HFFc6 (cell line): ENCODE results near the gene LDAF1. TPM values are rescaled to one million over a fixed set of nuclear protein-coding genes. Genes with fewer than 3 reads are reported as not detected.

Source experiments
- DNase-seq: peaks from one replicate; pipeline ENCODE4 v3.0.0-alpha.2; 2018
- H3K27ac Mint-ChIP-seq: 2 replicates; pipeline ENCODE4 v1.8.0; 2020; ENCODE audit warnings: mild to moderate bottlenecking, mixed read lengths
- H3K27me3 Mint-ChIP-seq: 2 replicates; pipeline ENCODE4 v1.8.0; 2021; ENCODE audit warnings: mild to moderate bottlenecking, moderate library complexity, mixed read lengths; ENCODE audit not compliant: insufficient read depth
- H3K36me3 Mint-ChIP-seq: 2 replicates; pipeline ENCODE4 v1.8.0; 2021; ENCODE audit warnings: low read depth, mixed read lengths
- H3K4me1 Mint-ChIP-seq: 2 replicates; pipeline ENCODE4 v1.8.0; 2020; ENCODE audit warnings: low read depth, mixed read lengths
- H3K4me3 Mint-ChIP-seq: 2 replicates; pipeline ENCODE4 v1.8.0; 2020; ENCODE audit warnings: mild to moderate bottlenecking, moderate library complexity, mixed read lengths
- H3K9me3 Mint-ChIP-seq: 2 replicates; pipeline ENCODE4 v1.8.0; 2020; ENCODE audit warnings: mild to moderate bottlenecking, mixed read lengths
- CTCF ChIP-seq: fragments of 200-600 bp; sonication (generic); IDR thresholded peaks from 2 replicates; pipeline ENCODE4 v1.5.0; 2021; ENCODE audit warnings: antibody characterized with exemption, mild to moderate bottlenecking
- total RNA-seq, 6 experiments: library from RNA; stranded (reverse); fragmentation: NEBNext Ultra II Directional; extraction: Animal tissue kit (Norgen Biotek cat#: 25700); gene quantifications; 2 replicates in 1 of 6; 3 replicates in 5 of 6; pipeline ENCODE4 v1.2.3, GENCODE V29; 2021

Gene LDAF1
- total RNA-seq, 6 experiments from 2014 or later = 16.0 to 22.1 (median 18.6) TPM

GRCh38 chr16:21199607-21200218 lies 41.2 kb downstream of the LDAF1 start:
- Mint-ChIP-seq H3K9me3 (no peaks in the 10 kb centered on the region), H3K4me3 (no peak overlapping the region), H3K27ac (no peak overlapping the region), H3K4me1 (peaks cover 10% of the 10 kb centered on the region), H3K36me3 (no peaks in the 10 kb centered on the region), H3K27me3 (peaks cover 42% of the 10 kb centered on the region)
- DNase-seq = no peak
- TF ChIP-seq CTCF = no peak

GRCh38 chr16:21203155-21203797 lies 44.8 kb downstream of the LDAF1 start:
- DNase-seq = no peak
- H3K27me3 Mint-ChIP-seq = peaks cover 43% of the 10 kb centered on the region
- no peak for TF ChIP-seq CTCF
- no peaks in the 10 kb centered on the region for H3K9me3 Mint-ChIP-seq
- no peaks in the 10 kb centered on the region for H3K36me3 Mint-ChIP-seq
- no peaks in the 10 kb centered on the region for H3K4me1 Mint-ChIP-seq
- no peak overlapping the region for H3K27ac Mint-ChIP-seq
- H3K4me3 Mint-ChIP-seq = no peak overlapping the region

GRCh38 chr16:21205303-21205702 lies 46.8 kb downstream of the LDAF1 start:
- H3K27me3 Mint-ChIP-seq = peaks cover 43% of the 10 kb centered on the region
- DNase-seq = no peak
- TF ChIP-seq CTCF = no peak
- no peaks in the 10 kb centered on the region for H3K4me1 Mint-ChIP-seq
- no peak overlapping the region for H3K27ac Mint-ChIP-seq
- no peaks in the 10 kb centered on the region for H3K9me3 Mint-ChIP-seq
- H3K36me3 Mint-ChIP-seq = no peaks in the 10 kb centered on the region
- no peak overlapping the region for H3K4me3 Mint-ChIP-seq

GRCh38 chr16:21206550-21206949 lies 48.1 kb downstream of the LDAF1 start:
- no peaks in the 10 kb centered on the region for H3K36me3 Mint-ChIP-seq
- TF ChIP-seq CTCF = no peak
- H3K4me3 Mint-ChIP-seq = no peak overlapping the region
- DNase-seq = no peak
- no peak overlapping the region for H3K27ac Mint-ChIP-seq
- H3K9me3 Mint-ChIP-seq = no peaks in the 10 kb centered on the region
- H3K27me3 Mint-ChIP-seq = peaks cover 38% of the 10 kb centered on the region
- H3K4me1 Mint-ChIP-seq = no peaks in the 10 kb centered on the region

- TF ChIP-seq CTCF = no peak
- no peak for DNase-seq
- Mint-ChIP-seq H3K4me1 (no peaks in the 10 kb centered on the region), H3K27ac (no peak overlapping the region), H3K9me3 (no peaks in the 10 kb centered on the region), H3K27me3 (peaks cover 29% of the 10 kb centered on the region), H3K36me3 (no peaks in the 10 kb centered on the region), H3K4me3 (no peak overlapping the region)
Measured at GRCh38 chr16:21208446-21209230, 50.2 kb downstream of the LDAF1 start.
